HT-29 (cell line): ENCODE measurements around the gene CSRP3. TPM values are rescaled to one million over a fixed set of nuclear protein-coding genes. Genes with fewer than 3 reads are reported as not detected.

ENCODE experiments used
- total RNA-seq: library from RNA; depleted of rRNA; stranded (reverse); fragments of >200 nt; shearing (Covaris generic); gene quantifications from 2 replicates; pipeline ENCODE4 v1.2.3, GENCODE V29; 2014; rRNA removed

CSRP3 gene
- total RNA-seq, 1 experiment from 2014 or later, result not detected

Other genes starting within 250 kb of the CSRP3 start
- not detected in 2 replicates for gene MRGPRX2, start 141.3 kb downstream of the CSRP3 start, total RNA-seq
- gene ZDHHC13, start 84.8 kb downstream of the CSRP3 start, total RNA-seq, result 12.2 and 16.1 TPM in 2 replicates
- gene E2F8, start 39.0 kb upstream of the CSRP3 start, total RNA-seq, result 5.3 and 5.9 TPM in 2 replicates